Measurements from ENCODE around the gene LBP. TPM values are rescaled to one million over a fixed set of nuclear protein-coding genes. Genes with fewer than 3 reads are reported as not detected.

The LBP gene
- total and polyA plus RNA-seq, 2 donors (not counting 3 experiments of a cell fraction or from before 2014, with no cell fraction given) = 0.03 TPM; not detected in 1

DNA sequence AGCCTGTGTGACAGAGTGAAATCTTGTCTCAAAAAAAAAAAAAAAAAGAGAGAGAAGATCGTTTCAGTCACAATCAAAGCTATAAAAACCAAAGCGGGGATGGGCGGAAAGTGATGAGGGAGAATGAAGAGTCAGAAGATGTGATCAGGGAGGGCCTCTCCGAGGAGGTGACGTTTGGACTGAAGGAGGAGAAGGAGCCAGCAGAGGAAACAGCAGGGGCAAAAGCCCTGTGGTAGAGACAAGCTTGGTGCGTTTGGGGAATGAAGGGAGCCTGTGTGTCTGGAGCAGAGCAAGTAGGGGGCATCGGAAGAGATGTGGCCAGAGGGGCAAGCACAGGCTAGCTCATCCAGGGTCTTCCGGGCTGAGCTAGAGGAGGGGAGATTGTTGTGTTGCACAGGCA is 14.5 kb upstream of the LBP start:
- dilution Hi-C loops (cut with MboI; ENCODE audit: extremely low pct_ligation_motif_present, low sequenced_read_pairs) (no loop called here), intact Hi-C loops (cut with micrococcal nuclease) (no loop called here)
- no peak overlapping the region for H3K4me2 ChIP-seq (ENCODE audit: insufficient read depth, low read length)
- no peaks in the 10 kb centered on the region for H3K9me1 ChIP-seq (replicated peaks; ENCODE audit: control insufficient read depth, extremely low read depth, insufficient read depth, low read length)
- ChIA-PET POLR2A (interaction anchor here (0.7 kb wide), 1 partner anchor 451 kb away, joined by 3 read pairs; no protein-coding TSS in a partner anchor), CTCF (interaction anchor here (0.6 to 1.4 kb wide), 5 partner anchors 12 to 768 kb away, joined by 3 read pairs; no protein-coding TSS in a partner anchor)
- H4K20me1 ChIP-seq (replicated peaks; ENCODE audit: control insufficient read depth, extremely low read depth, insufficient read depth, low read length) = no peaks in the 10 kb centered on the region
- no peak overlapping the region for H2AFZ ChIP-seq (ENCODE audit: low read depth, low read length)
- H3K4me3 ChIP-seq (replicated peaks in 1 of 3; ENCODE audit: insufficient read depth in 1 of 3, low read depth in 1 of 3, low read length in 3 of 3) = no peak overlapping the region
- H3K9me3 ChIP-seq (replicated peaks; ENCODE audit: control insufficient read depth, insufficient read depth, low read length) = no peaks in the 10 kb centered on the region
- BruUV-seq (replicated peaks) = no TSS peak
- H3K27me3 ChIP-seq (ENCODE audit: control insufficient read depth in 2 of 2, insufficient read depth in 2 of 2, low read length in 2 of 2) = no peaks in the 10 kb centered on the region
- TF ChIP-seq POLR2AphosphoS5 (IDR thresholded peaks at IDR 0.05; ENCODE audit: insufficient read depth, low read depth, low read length) = no peak
- TF ChIP-seq MYC (IDR thresholded peaks at IDR 0.05; ENCODE audit: low read depth, low read length) = no peak
- TF ChIP-seq EZH2 (IDR thresholded peaks at IDR 0.05; ENCODE audit: borderline replicate concordance, low read depth, low read length, severe bottlenecking) = no peak
- TF ChIP-seq JUN (IDR thresholded peaks at IDR 0.05; ENCODE audit: borderline replicate concordance, insufficient read depth, insufficient read length, low read depth) = no peak
- no peak for TF ChIP-seq POLR2A (IDR thresholded peaks at IDR 0.05; ENCODE audit: low read depth, low read length)
- TF ChIP-seq MAX (IDR thresholded peaks at IDR 0.05; ENCODE audit: insufficient read depth, insufficient read length) = no peak
- TF ChIP-seq GATA2 (IDR thresholded peaks at IDR 0.05; ENCODE audit: insufficient read depth, insufficient read length, low read depth, low read length) = no peak
- TF ChIP-seq, protein P1, sequence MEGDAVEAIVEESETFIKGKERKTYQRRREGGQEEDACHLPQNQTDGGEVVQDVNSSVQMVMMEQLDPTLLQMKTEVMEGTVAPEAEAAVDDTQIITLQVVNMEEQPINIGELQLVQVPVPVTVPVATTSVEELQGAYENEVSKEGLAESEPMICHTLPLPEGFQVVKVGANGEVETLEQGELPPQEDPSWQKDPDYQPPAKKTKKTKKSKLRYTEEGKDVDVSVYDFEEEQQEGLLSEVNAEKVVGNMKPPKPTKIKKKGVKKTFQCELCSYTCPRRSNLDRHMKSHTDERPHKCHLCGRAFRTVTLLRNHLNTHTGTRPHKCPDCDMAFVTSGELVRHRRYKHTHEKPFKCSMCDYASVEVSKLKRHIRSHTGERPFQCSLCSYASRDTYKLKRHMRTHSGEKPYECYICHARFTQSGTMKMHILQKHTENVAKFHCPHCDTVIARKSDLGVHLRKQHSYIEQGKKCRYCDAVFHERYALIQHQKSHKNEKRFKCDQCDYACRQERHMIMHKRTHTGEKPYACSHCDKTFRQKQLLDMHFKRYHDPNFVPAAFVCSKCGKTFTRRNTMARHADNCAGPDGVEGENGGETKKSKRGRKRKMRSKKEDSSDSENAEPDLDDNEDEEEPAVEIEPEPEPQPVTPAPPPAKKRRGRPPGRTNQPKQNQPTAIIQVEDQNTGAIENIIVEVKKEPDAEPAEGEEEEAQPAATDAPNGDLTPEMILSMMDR (IDR thresholded peaks at IDR 0.05; ENCODE audit: extremely low read depth in 1 of 2, insufficient read depth in 1 of 2, low read depth in 1 of 2, low read length in 2 of 2) = no peak
- no peak for TF ChIP-seq FOS (IDR thresholded peaks at IDR 0.05; ENCODE audit: borderline replicate concordance, insufficient read depth, low read length)
- H3K27ac ChIP-seq (ENCODE audit: insufficient read depth, low read depth, low read length) = no peak overlapping the region
- no peaks in the 10 kb centered on the region for H3K79me2 ChIP-seq (ENCODE audit: control insufficient read depth, insufficient read depth, low read length)
- H3K9ac ChIP-seq (replicated peaks; ENCODE audit: extremely low read depth, insufficient read depth, low read length) = no peak overlapping the region
- no peaks in the 10 kb centered on the region for H3K36me3 ChIP-seq (ENCODE audit: control insufficient read depth in 2 of 2, extremely low read depth in 1 of 2, insufficient read depth in 2 of 2, low read length in 2 of 2)
- H3K4me1 ChIP-seq (ENCODE audit: control insufficient read depth, extremely low read depth, insufficient read depth, low read length) = no peaks in the 10 kb centered on the region
- DNase-seq (ENCODE audit: low read depth, low spot score) = no peak
- FAIRE-seq = no peak

Measured in endothelial cell of umbilical vein (primary cell).